Activated T-helper 2 cell treated with anti-CD3 and anti-CD28 coated beads, Interferon-gamma antibody, Interleukin-2, Interleukin-4, amounts not matched to agents 10 μg/mL and 5 μg/mL and 100 μg/mL, durations not matched to agents 14 hours and 24 hours and 36 hours (primary cell): ENCODE data around the gene SMC3. TPM values are rescaled to one million over a fixed set of nuclear protein-coding genes. Genes with fewer than 3 reads are reported as not detected.
A peak's percentile ranks its signal among the peaks of the same experiment; 100 is the strongest.
"Not testable (repeated sequence)": the region's sequence is repeated elsewhere in the genome, so short reads cannot be mapped to it uniquely, and the experiment has no call there.

Experiments
- DNase-seq: peaks from one replicate; pipeline ENCODE4 v3.0.0; 2021; ENCODE audit warnings: low spot score
- H3K27ac Mint-ChIP-seq: one replicate; pipeline ENCODE4 v1.8.0; 2021; ENCODE audit warnings: mixed read lengths
- H3K27me3 Mint-ChIP-seq: one replicate; pipeline ENCODE4 v1.8.0; 2021; ENCODE audit warnings: low read depth, mixed read lengths
- H3K36me3 Mint-ChIP-seq: one replicate; pipeline ENCODE4 v1.8.0; 2021; ENCODE audit warnings: low read depth, mixed read lengths
- H3K4me1 Mint-ChIP-seq: one replicate; pipeline ENCODE4 v1.8.0; 2021; ENCODE audit warnings: low read depth, mixed read lengths
- H3K4me3 Mint-ChIP-seq: one replicate; pipeline ENCODE4 v1.8.0; 2021; ENCODE audit warnings: low read depth, mild to moderate bottlenecking, moderate library complexity, mixed read lengths
- H3K9me3 Mint-ChIP-seq: one replicate; pipeline ENCODE4 v1.8.0; 2021; ENCODE audit warnings: mixed read lengths
- intact Hi-C: fragments of 100-400 bp; cut with micrococcal nuclease; formaldehyde crosslinking; loops from one replicate; pipeline ENCODE4 v1.15.1; 2023
- total RNA-seq: library from RNA; stranded (reverse); gene quantifications from 2 replicates; pipeline ENCODE4 v1.2.3, GENCODE V29; 2022

Gene SMC3
- total RNA-seq, 1 donor from 2014 or later, result 78.8 TPM

DNA sequence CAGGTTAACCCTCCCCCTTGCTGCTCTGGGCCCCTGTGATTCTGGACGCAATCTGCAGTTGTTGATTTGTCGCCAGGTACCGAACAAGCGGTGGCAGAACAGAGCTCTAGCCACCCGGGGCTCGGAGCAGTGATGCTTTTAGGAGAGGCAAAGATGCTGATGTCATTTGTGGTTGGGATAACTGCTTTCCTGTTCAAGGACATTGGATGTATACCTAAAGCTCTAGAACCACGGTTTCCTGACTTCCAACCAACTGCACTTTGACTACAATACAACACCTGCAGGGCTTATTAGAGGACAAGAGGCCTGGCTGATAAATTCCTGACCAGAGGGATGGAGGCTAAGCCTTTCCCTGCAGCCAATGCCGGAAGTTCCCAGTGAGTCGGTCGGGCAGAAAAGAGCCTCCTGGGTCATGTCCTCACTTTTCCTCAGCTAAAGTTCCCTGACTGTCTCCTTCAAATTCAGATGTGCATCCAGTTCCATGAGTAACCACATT is 70.1 kb downstream of the SMC3 start:
- Mint-ChIP-seq H3K36me3 (no peaks in the 10 kb centered on the region), H3K27me3 (peaks cover 44% of the 10 kb centered on the region), H3K4me3 (no peak overlapping the region), H3K9me3 (no peaks in the 10 kb centered on the region), H3K27ac (no peak overlapping the region), H3K4me1 (peaks cover 14% of the 10 kb centered on the region)
- intact Hi-C loops, result no loop called here
- DNase-seq, result no peak

DNA sequence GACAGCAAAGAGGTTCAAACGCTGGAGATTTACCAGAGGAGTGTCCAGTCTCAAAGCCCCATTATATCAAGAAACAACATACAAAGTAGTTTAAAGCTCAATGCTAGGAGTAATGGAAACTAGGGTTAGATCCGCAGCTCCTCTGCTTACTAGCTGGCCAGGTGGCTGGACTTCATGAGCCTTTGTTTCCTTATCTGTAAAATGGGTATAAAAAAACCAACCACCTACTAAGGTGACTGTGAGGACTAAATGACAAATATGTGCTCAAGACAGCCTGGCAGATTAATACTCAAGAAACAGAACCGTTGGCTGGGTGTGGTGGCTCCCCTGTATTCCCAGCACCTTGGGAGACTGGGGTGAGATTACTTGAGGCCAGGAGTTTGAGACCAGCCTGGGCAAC is 70.8 kb downstream of the SMC3 start:
- Mint-ChIP-seq H3K9me3 (no peaks in the 10 kb centered on the region), H3K4me3 (no peak overlapping the region), H3K36me3 (no peaks in the 10 kb centered on the region), H3K27me3 (peaks cover 51% of the 10 kb centered on the region), H3K4me1 (peaks cover 18% of the 10 kb centered on the region), H3K27ac (no peak overlapping the region)
- DNase-seq, result no peak
- intact Hi-C loops, result no loop called here

- Mint-ChIP-seq H3K4me1 (peaks cover 19% of the 10 kb centered on the region), H3K27me3 (peaks cover 55% of the 10 kb centered on the region)
- H3K4me3 Mint-ChIP-seq, intact Hi-C loops, H3K9me3 Mint-ChIP-seq, H3K27ac Mint-ChIP-seq, DNase-seq, H3K36me3 Mint-ChIP-seq: not testable (repeated sequence)
Observed at GRCh38 chr10:110639046-110639445, 71.6 kb downstream of the SMC3 start.

DNA sequence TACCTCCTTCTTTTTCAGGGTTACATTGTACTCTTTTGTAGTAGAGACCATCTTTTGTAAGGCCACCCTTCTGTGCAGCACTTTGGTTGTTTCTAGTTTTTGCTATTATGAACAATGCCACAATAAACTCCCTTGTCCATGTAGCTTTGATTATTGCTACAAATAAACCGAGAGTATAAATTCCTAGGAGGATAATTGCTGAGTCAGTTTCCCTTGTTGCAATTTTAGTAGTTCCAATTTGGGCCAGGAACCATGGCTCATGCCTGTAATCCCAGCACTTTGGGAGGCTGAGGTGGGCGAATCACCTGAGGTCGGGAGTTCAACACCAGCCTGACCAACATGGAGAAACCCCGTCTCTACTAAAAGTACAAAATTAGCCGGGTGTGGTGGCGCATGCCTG is 72.4 kb downstream of the SMC3 start:
- not testable (repeated sequence) for H3K36me3 Mint-ChIP-seq, H3K9me3 Mint-ChIP-seq, DNase-seq, H3K4me3 Mint-ChIP-seq, H3K27ac Mint-ChIP-seq
- intact Hi-C loops, result loop anchor here (5.0 kb wide), 1 partner anchor 437 kb away; the partner anchor contains the start of gene ADRA2A
- peaks cover 23% of the 10 kb centered on the region for H3K4me1 Mint-ChIP-seq
- peaks cover 57% of the 10 kb centered on the region for H3K27me3 Mint-ChIP-seq

- intact Hi-C loops, result loop anchor here (5.0 kb wide), 1 partner anchor 436 kb away; the partner anchor contains the start of gene ADRA2A
- H3K4me1 Mint-ChIP-seq, result peaks cover 23% of the 10 kb centered on the region
- no peak for DNase-seq
- H3K27ac Mint-ChIP-seq, result no peak overlapping the region
- no peak overlapping the region for H3K4me3 Mint-ChIP-seq
- H3K36me3 Mint-ChIP-seq, result no peaks in the 10 kb centered on the region
- no peaks in the 10 kb centered on the region for H3K9me3 Mint-ChIP-seq
- peaks cover 59% of the 10 kb centered on the region for H3K27me3 Mint-ChIP-seq
Observed at GRCh38 chr10:110641256-110641655, 73.8 kb downstream of the SMC3 start.

GRCh38 chr10:110642204-110643034 is 74.9 kb downstream of the SMC3 start:
- Mint-ChIP-seq H3K4me1 (peaks cover 23% of the 10 kb centered on the region), H3K9me3 (no peaks in the 10 kb centered on the region), H3K27ac (no peak overlapping the region), H3K27me3 (peaks cover 66% of the 10 kb centered on the region), H3K36me3 (no peaks in the 10 kb centered on the region), H3K4me3 (peak overlapping the region; percentile 73)
- intact Hi-C loops, result loop anchor here (2.0 to 5.0 kb wide), 2 partner anchors 24 to 435 kb away; partner anchors contain the start of gene ADRA2A
- no peak for DNase-seq

DNA sequence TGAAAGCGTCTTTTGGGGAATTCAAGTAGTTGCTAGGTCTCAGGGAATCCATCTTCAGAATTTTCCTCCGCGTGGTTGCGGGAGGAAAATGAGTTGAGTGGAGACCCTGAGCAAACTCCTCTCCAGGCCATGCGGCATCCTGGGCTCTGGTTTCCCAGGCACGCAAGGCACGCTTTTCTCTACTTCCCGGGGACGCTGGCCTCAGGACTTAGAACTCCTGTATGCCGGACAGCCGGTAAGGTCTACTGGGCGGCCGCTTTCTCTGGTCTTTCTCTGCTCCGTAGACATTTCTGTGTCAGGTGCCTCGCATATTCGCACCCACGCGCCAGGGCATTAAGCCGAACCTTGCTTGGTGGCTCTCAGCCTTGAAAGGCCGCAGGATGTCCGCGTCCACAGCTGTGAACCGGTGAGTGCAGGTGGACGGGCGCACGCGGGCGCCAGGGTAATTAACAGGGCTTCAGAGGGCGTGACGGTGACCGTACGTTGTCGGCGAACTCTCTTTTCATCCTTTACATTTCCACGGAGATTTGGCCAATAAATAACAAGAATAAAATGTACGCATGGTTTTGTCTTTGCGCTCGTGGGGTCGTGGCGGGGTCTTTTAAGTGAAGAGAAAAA is 75.6 kb downstream of the SMC3 start:
- Mint-ChIP-seq H3K27me3 (peaks cover 65% of the 10 kb centered on the region), H3K4me1 (peaks cover 23% of the 10 kb centered on the region), H3K4me3 (peak overlapping the region; percentile 75), H3K27ac (no peak overlapping the region), H3K36me3 (no peaks in the 10 kb centered on the region), H3K9me3 (no peaks in the 10 kb centered on the region)
- no peak for DNase-seq
- intact Hi-C loops, result loop anchor here (2.0 to 5.0 kb wide), 2 partner anchors 24 to 434 kb away; partner anchors contain the start of gene ADRA2A

GRCh38 chr10:110643653-110644597 is 76.4 kb downstream of the SMC3 start, which contains the start of gene RBM20:
TSS of gene RBM20 (plus strand) at chr10:110644336. CDS start at chr10:110644455, 119 bp downstream.
- no peaks in the 10 kb centered on the region for H3K9me3 Mint-ChIP-seq
- intact Hi-C loops, result loop anchor here (2.0 to 5.0 kb wide), 2 partner anchors 25 to 433 kb away; partner anchors contain the start of gene ADRA2A
- no peak within 1 kb of the TSS for H3K27ac Mint-ChIP-seq
- H3K36me3 Mint-ChIP-seq, result no peaks in the 10 kb centered on the region
- H3K4me3 Mint-ChIP-seq, result peak within 1 kb of the TSS; percentile 75
- peaks cover 67% of the 10 kb centered on the region for H3K27me3 Mint-ChIP-seq
- DNase-seq, result no peak
- H3K4me1 Mint-ChIP-seq, result peaks cover 23% of the 10 kb centered on the region

GRCh38 chr10:110644598-110645462 is 77.3 kb downstream of the SMC3 start:
- Mint-ChIP-seq H3K9me3 (no peaks in the 10 kb centered on the region), H3K4me3 (peak overlapping the region; percentile 72), H3K27me3 (peaks cover 68% of the 10 kb centered on the region), H3K36me3 (no peaks in the 10 kb centered on the region), H3K27ac (no peak overlapping the region), H3K4me1 (peaks cover 23% of the 10 kb centered on the region)
- DNase-seq, result no peak
- intact Hi-C loops, result loop anchor here (5.0 kb wide), 1 partner anchor 432 kb away; the partner anchor contains the start of gene ADRA2A

GRCh38 chr10:110646417-110647135 is 79.1 kb downstream of the SMC3 start:
- DNase-seq, result no peak
- intact Hi-C loops, result no loop called here
- Mint-ChIP-seq H3K36me3 (no peaks in the 10 kb centered on the region), H3K9me3 (no peaks in the 10 kb centered on the region), H3K4me3 (no peak overlapping the region), H3K27ac (no peak overlapping the region), H3K4me1 (peaks cover 25% of the 10 kb centered on the region), H3K27me3 (peaks cover 64% of the 10 kb centered on the region)

DNA sequence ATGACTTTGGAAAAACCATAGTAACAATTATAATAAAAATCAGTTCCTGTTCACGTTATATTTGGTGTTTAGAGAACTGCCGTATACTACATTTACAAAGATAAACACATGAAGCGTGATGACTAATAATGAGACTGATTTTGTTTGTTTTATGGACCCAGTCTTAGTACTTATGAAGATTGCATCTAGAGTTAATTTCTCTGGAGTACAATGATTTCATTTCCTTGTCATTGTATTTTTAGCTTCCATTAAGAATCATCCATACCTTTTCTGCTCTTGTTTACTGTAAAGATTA is 79.6 kb downstream of the SMC3 start:
- H3K27ac Mint-ChIP-seq, result no peak overlapping the region

More for the DNA sequence above, 79.6 kb downstream of the SMC3 start:
- H3K4me3 Mint-ChIP-seq, result no peak overlapping the region
- peaks cover 60% of the 10 kb centered on the region for H3K27me3 Mint-ChIP-seq
- DNase-seq, result no peak
- no peaks in the 10 kb centered on the region for H3K9me3 Mint-ChIP-seq
- H3K4me1 Mint-ChIP-seq, result peaks cover 27% of the 10 kb centered on the region
- intact Hi-C loops, result no loop called here
- no peaks in the 10 kb centered on the region for H3K36me3 Mint-ChIP-seq
